ENCODE measurements around the gene ADSS1.

GRCh38 chr14:104775073-104775489, 51.1 kb downstream of the ADSS1 start:
- no peak for TF ChIP-seq POLR2AphosphoS5 (IDR thresholded peaks at IDR 0.05; ENCODE audit: borderline replicate concordance, low read depth, low read length)
- no peak for TF ChIP-seq EZH2 (IDR thresholded peaks at IDR 0.05)
- no peak for TF ChIP-seq FOXP2 (optimal IDR thresholded peaks at IDR 0.05; ENCODE audit: control extremely low read depth, extremely low read length, insufficient read depth)

Measured in SK-N-MC (cell line).